HG03439 (cell line): ENCODE results near the gene TM2D3.
"Not testable (repeated sequence)": the region's sequence is repeated elsewhere in the genome, so short reads cannot be mapped to it uniquely, and the experiment has no call there.

Source experiments
- ATAC-seq: cut with Tn5 transposase; IDR thresholded peaks from one replicate; pipeline ENCODE4 v1.9.1; 2021; ENCODE audit warnings: mild to moderate bottlenecking, moderate library complexity; ENCODE audit not compliant: unreplicated experiment

Gene TM2D3

DNA sequence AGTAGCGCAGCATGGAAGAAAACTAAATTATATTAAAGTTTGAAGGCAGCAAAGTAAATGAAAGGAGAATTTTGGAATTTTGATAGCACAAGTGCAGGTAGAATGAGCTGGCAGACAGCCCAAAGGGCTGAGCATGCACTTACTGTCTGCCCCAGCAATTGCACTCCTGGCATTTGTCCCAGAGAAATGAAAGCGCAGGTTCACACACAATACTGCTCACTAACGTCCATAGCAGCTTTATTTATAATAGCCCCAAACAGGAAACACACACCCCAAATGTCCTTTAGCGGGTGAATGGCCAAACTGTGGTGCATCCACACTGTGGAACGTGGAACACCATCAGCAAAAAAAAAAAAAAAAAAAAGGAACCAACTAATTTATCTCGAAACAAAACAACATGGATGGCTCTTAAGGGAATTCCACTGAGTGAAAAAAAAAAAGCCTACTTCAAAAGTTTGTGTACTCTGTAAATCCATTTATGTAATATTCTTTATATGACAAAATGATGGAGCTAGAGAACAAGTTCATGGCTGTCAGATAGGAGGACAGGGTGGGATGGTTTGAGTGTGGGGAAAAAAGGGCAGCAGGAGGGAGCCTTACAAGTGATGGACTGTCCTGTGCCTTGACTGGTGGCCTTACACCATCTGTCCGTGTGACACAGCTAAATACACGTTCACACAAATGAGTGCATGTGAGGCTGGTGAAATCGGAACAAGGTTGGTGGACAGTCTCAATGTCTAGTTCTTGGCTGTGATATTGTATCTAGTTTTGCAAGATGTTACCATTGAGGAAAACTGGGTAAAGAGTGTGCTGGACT, 6.0 kb upstream of the TM2D3 start:
- ATAC-seq, result no peak

DNA sequence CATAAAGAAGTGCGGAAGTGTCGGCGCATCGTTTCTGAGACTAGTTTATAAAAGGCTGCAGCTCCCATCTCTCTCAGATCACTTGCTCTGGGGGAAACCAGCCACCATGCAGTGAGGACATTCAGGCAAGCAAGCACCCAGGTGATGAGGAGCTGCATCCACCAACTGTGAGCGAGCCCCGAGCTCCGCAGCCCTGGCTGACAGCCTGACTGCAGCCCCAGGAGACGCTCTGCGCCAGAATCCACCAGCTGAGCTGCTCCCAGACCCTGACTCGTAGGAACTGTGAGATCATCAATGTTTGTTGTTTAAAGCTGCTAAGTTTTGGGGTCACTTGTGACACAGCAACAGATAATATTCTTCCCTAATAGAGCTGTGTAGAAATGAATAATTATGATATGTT, 5.0 kb upstream of the TM2D3 start:
- no peak for ATAC-seq

DNA sequence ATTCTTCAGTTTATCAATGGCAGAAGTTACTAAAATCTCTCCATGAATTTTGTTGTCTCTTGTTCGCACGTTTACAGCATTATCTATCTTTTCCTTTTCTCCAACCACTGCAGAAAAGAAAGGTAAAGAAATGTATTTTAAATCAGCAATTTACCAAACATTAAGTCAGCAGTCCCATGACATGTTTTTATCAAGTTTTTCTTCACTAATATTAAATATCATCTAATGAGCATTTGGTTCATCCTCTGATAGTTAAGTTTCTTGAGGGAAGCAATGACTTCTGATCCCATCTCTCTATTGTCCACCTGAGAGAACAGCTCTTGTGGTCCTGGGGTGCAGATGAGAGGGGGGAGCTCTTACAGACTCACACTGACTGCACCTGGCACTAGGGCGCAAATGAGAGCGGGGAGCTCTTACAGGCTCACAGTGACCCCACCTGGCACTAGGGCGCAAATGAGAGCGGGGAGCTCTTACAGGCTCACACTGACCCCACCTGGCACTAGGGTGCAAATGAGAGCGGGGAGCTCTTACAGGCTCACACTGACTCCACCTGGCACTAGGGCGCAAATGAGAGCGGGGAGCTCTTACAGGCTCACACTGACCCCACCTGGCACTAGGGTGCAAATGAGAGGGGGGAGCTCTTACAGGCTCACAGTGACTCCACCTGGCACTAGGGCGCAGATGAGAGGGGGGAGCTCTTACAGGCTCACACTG, 2.6 kb upstream of the TM2D3 start:
- ATAC-seq, result not testable (repeated sequence)

DNA sequence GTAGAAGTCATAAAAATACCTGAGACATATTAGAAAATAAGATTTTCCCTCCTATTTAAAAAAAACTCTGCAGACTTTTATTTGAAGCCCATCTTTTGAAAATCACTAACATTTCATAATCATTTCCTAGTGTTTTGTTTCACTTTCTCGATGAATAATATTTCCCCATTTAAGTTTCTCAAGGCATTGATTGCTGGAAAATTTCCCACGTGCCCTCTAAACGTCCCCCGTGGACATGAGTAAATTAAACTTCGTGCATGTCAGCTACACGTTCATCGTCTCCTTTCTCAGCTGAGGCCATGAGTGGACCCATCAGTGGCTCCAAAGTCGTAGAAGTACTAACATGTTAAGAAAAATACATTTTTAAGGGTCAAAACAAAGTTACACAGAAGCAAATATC, 2.0 kb upstream of the TM2D3 start:
- ATAC-seq, result no peak

DNA sequence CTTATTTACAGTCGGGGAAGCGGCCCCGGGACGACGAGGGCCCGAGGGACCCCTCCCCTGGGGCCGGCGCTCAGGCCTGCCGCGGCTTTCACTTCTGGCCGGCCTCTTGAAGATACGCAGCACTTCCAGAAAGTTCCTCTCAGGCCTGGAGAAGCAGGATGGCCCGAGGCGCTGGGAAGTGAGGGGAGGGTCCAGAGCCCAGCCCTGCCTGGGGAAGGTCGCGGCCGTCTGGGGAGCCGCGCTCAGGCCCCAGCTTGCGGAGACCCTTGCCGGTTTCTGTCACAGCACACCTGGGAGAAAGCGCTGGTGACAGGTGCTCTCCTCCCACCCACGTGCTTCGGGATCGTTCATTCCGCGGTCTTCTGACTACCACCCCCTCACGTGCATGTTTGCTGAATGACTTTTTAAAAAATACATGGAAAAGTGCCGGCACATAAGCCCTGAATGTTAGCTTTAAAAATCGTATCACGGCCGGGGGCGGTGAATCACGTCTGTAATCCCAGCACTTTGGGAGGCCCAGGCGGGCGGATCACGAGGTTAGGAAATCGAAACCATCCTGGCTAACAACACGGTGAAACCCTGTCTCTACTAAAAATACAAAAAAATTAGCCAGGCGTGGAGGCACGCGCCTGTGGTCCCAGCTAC, 727 bp upstream of the TM2D3 start:
- no peak for ATAC-seq

DNA sequence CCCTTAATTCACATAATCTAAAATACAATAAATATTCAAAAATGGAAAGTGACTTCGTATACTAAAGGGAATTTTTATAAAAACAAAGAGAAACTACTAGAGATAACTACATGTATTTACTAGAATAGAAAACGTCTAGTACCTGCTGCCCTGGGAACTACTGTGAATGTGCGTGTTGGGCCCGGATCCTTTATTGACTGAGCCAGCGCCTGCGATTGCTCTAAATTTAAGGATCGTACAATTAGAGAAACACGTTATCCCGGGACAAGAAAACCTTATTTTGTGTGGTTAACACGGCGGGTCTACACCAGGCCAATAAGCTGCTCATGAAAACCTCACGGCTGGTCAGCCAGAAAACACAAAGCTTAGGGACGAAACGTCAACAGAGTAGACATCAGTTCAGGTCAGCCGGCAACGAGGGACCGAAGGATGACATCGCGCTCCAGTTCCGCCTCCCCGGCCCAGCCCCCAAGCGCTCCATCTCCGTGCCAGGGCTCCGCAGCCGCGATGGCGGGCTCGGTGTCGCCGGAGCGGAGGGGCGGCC, 555 bp downstream of the TM2D3 start:
- ATAC-seq, result peak; percentile 48

DNA sequence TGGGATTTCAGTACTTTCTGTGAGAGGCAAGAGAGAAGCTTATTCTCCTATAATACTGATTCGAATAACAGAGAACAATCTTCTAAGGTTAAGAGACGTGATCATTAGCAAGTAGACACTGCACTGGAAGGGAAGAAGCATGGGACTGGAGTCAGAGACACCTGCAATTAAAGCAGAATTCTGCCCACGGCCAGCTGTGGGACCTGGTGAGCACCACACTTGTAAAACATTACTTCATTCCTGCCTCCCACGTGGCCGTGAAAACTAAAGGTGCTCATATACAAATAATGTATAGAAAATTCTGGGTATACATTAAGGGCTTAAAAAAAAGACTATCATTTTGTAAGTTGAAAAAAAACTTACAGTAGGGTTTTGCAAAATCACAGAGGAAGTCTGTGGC, 2.0 kb downstream of the TM2D3 start:
- no peak for ATAC-seq

DNA sequence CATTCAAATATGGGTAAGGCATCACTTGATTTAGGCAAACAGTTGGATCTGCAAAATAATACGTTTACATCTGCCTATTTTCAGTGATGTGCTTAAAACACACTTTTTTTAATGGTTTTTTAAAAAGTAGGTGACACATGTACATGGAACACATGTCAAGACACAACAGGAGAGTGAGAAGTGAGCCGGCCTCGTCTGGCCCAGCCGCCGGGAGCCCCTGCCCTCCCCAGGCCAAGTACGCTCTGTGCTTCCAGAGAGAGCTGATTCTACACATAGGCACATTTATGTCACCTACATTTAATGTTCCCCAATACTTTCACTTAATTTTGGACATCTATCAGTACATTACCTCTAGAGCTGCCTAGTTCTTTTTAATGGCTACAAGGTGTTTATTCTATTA, 3.8 kb downstream of the TM2D3 start:
- ATAC-seq, result no peak

DNA sequence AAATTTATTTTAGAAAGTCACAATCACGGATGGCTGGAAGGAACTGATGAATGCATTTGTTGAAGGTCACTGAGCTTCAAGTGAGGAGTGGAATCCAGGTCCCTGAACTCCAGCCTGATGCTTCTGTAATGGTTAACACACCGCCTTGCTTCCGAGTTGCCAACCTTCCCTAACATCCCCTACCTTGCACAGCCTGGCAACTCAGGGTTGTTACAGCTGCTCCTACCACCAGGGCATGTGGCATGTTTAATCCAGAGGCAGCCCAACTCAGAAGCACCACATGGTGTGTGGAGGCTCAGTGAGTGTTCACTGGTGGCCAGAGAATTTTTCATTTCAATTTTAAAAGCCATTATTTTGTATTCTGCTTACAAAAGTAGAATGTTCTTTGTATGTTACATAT, 4.9 kb downstream of the TM2D3 start:
- ATAC-seq, result no peak

DNA sequence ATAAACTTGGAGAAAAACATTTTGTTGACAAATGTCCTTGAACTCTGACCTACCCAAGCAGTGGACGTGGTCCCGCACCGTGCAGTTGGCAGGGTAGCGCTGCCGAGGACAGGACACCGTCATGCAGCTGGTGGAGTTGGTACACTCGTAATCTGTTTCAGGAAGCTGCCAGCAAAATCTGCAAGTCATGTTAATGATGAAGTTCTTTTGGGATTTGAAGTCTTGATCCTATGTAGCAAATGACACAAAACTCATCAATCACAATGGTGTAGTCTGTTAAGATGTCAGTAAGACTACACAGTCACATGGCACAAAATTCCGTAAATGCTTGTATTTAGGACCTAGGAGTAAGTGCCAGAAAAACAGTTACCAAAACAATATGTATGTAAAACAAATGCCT, 5.5 kb downstream of the TM2D3 start:
- ATAC-seq, result no peak

DNA sequence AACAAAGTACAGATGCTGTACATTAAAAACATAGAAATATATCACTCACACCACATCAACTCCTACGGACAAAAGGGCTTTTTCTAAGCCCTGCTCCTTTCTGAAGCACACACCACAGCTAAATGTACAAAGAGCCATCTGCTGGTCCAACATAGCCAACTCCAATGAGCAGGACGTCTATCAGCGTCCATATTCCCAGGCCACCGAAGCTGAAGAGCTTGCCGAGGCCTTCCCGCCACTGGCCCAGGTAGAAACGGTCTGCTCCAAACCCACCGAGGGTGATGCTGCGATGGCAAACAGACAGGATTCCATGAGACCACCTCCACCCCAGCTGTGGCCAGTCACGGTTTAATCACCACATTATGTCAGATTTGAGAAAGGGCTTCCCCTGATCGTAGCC, 9.8 kb downstream of the TM2D3 start:
- ATAC-seq, result no peak

DNA sequence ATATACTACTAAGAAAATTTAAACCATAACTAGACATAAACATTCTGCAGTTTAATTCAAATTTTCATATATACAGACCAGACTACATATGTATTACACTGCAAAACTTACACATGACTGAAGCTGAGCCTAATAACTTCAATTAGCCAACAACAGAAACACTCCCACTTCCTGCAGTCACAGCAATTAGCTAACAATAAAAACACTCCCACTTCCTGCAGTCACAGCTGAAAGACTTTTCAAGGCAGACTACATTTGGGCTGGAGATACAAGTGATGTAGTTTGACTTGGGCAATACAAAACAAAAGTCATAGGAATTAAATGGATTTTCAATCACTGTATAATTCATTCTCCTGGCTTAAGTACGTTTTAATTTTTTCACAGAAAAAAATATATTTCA, 10.3 kb downstream of the TM2D3 start:
- ATAC-seq, result no peak

DNA sequence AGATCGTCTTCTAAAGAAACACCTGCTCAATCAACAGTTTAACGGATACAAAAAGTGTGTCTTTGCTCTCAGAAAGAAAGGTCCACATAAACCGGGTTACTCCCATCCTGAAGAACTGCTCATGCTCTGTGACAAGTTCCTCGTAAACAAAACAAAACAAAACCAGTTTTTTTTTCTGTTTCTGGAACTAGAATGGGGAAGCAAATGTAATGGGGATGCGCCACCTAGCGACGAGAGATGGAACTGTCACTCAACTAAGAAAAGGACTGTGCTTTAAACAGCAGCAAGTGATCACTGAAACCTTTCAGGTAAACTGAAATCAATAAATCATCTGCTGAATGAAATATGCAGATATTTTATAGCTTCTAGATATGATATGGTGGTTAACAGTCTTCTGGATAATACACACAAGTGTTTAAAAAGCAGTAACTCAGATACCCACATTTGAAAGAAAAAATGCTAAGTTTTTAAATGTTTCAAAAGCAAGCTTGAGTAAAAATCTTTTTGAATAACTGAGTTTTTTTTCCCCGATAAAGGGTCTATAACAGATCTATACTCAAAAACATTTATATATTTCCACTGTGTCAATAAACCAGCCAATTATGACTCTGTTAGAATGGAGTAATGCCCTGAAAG, 10.9 kb downstream of the TM2D3 start:
- ATAC-seq, result no peak

DNA sequence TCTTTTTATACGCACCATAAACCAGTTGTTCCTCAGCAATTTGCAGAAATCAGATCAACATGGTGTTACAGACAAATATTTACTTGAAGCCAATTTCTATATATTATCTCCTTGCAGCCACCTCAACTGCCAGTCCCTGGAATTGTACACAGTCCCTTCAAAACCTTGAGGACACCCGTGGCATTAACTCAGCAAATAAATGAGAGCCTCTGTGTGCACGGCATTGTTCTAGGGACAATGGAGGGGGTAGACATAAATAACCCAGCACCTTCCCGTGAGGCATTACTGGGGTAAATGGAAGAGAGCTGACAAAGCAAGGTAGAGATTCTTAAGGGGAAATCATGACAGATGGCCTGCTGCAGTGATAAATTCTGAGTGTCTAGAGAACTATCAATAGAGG, 12.5 kb downstream of the TM2D3 start:
- no peak for ATAC-seq

DNA sequence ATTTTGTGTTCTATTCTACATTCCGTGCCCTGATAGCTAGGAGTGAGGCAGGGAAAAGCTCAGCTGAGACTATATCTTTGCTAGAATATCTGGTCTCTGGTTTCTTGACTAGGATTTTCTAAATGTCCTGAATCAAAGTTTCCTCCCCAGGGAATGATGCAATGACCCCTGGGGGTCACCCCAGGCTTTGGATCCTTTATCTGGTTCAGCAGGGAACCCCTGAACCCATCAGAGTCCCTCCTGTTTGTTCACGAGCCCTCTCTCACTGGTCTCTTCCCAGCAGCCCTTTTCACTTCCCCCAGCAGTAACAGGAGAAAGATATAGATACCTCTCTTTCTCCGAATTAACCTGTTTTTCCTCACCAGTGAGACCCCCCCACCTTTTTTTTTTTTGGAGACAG, 14.3 kb downstream of the TM2D3 start:
- ATAC-seq, result no peak

DNA sequence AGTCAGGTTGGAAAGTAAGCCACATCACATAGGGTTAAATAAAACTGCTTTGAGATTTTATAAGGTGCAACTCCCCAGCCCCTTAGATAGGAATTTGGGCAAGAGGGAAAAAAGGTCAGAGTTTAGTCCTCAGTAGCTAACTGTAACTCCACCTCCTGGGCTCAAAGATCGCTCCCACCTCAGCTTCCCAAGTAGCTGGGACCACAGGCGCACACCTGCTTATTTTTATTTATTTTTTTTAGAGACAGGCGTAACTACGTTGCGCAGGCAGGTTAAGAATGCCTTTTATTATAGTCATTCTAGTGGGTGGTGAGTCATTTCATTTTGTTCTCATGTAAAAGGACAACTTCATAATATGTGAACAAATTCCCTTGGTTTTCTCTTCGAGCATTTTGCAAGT, 14.7 kb downstream of the TM2D3 start:
- no peak for ATAC-seq

DNA sequence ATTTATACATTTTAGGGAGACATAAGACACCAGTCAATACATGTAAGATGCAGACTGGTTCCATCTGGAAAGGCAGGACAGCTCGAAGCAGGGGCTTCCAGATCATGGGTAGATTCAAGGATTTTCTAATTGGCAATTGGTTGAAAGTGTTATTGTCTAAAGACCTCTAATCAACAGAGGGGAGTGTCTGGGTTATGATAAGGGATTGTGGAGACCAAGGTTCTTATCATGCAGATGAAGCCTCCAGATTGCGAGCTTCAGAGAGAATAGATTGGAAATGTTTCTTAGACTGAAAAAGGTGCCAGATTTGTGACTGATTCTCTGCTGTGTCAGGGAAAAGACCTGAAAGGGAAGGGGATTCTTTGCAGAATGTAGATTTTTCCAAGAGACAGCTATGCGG, 15.1 kb downstream of the TM2D3 start:
- no peak for ATAC-seq

DNA sequence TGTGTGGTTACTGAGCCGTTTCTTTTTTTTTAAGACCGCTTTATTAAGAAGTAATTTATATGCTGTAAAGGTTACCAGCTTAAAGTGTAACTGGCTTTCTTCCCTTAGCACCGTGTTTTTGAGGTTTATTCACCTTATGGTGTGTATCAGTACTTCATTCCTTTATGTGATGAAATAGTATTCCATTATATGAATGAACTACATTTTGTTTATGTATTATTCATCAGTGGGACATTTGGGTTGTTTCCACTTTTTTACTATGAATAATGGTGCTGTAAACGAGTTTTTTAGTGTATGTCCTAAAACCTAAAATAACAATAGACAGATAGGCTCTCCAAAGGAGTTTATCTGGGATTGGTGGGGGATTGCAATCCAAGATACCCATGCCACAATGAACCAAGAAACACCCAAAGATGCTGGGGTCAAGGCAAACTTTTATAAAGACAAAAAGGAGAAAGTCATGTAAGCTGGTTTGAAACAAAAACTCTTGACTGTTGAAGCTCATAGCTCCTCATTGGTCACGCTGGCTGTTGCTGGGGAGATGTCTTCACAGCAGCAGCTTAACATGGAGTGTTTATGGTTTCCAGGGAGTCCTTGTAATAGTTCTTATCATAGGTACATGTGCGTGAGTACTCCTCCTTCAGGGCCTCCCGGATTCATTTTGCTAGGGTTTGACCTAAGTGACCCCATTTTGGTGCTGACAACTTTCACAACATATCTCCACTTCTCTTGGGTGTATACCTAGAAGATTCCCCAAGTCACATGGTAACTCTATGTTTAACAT, 16.0 kb downstream of the TM2D3 start:
- ATAC-seq, result no peak

DNA sequence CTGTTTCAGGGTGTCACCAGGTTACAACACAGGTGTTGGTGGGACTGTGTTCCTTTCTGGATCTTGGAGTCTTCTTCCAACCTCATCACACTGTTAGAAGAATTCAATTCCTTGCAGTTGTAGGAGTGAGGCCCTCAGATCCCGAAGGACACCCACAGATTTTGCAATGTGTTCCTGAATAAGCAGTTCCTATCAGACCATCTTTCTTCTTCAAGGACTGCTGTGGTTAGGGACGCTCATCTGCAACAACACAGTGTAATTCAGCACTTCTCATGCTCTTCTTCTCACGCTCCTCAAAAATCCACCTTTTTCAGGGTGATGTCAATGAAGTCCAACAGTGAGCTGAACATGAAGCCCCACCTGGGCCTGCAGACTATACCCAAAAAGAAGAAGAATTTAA, 18.8 kb downstream of the TM2D3 start:
- ATAC-seq, result no peak

DNA sequence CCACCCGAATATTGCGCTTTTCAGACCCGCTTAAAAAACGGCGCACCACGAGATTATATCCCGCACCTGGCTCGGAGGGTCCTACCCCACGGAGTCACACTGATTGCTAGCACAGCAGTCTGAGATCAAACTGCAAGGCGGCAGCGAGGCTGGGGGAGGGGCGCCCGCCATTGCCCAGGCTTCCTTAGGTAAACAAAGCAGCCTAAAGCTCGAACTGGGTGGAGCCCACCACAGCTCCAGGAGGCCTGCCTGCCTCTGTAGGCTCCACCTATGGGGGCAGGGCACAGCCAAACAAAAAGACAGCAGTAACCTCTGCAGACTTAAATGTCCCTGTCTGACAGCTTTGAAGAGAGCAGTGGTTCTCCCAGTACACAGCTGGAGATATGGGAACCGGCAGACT, 25.5 kb downstream of the TM2D3 start:
- not testable (repeated sequence) for ATAC-seq

DNA sequence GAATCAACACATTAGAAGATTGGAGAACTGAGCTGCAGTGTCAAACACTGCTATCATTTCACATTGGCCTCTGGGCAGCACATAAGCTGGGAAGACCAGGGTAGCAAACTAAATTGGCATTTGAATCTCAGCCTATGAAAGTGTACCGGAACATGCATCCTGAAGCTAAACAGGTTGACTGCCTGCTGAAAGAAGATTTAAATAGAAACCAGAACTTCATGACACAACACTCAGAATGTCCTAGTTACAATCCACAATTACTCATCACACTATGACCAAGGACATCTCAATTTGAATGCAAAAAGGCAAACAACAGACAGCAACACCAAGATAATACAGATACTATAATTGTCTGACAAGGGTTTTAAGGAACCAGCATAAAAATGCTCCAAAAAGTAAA, 26.2 kb downstream of the TM2D3 start:
- no peak for ATAC-seq
